Gastroesophageal sphincter (tissue), 3 donors: ENCODE measurements around the gene CEL.

Experiments
- EP300 ChIP-seq: sonication (generic); formaldehyde crosslinking; IDR thresholded peaks from one replicate; pipeline ENCODE4 v1.6.1; 2017; ENCODE audit warnings: antibody characterized with exemption, mild to moderate bottlenecking
- POLR2A ChIP-seq, 2 donors: fragments of 450-650 bp; IDR thresholded peaks; one replicate each; pipeline ENCODE4 v1.6.1; 2017; ENCODE audit warnings: antibody characterized with exemption in 2 of 2, mild to moderate bottlenecking in 2 of 2, moderate library complexity in 1 of 2
- TF ChIP-seq, protein P1 (sequence below), 4 experiments: fragments of 200-600 bp in 2 of 4; fragments of 450-650 bp in 2 of 4; sonication (generic) in 1 of 4; IDR thresholded peaks; one replicate each; pipeline ENCODE4 v1.5.1; 2017 to 2019; ENCODE audit warnings: antibody characterized with exemption in 4 of 4, mild to moderate bottlenecking in 2 of 4, moderate library complexity in 2 of 4

DNA sequence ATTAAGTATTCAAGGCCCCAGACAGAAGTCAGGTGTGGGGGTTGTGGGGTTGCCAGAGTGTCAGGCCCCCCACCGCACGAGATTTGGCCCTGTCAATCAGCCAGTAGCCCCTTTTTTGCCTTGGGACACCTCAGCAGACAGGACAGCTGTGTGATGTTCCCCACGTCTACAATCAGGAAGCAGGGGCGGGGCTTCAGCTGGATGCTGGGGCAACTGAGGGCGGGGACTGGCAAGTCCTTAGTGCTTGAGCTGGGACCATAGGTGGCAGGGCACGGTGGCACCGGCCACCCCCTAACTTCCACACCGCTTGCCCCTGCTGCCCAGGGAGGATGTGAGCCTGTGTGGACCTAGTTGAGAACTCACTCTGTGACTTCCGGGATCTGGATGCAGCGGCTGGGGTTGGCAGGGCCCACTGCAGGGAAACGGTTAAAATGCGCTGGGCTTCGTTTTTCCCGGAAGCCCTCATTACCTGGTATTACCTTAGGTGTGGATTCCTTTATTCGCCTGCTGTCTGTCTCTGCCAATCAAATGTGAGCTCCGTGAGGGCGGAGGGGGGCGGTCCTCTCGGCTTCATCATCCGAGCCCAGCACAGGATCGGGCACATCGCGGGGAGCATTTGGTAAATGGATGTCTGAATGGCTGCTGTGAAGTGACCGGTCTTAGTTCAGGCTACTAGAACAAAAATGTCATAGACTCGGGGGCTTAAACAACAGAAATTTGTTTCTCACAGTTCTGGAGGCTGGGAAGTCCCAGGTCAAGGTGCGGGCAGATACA lies 38.5 kb upstream of the CEL start:
- TF ChIP-seq POLR2A (IDR thresholded peaks at IDR 0.05) (no peak), EP300 (no peak)
- TF ChIP-seq, protein P1, sequence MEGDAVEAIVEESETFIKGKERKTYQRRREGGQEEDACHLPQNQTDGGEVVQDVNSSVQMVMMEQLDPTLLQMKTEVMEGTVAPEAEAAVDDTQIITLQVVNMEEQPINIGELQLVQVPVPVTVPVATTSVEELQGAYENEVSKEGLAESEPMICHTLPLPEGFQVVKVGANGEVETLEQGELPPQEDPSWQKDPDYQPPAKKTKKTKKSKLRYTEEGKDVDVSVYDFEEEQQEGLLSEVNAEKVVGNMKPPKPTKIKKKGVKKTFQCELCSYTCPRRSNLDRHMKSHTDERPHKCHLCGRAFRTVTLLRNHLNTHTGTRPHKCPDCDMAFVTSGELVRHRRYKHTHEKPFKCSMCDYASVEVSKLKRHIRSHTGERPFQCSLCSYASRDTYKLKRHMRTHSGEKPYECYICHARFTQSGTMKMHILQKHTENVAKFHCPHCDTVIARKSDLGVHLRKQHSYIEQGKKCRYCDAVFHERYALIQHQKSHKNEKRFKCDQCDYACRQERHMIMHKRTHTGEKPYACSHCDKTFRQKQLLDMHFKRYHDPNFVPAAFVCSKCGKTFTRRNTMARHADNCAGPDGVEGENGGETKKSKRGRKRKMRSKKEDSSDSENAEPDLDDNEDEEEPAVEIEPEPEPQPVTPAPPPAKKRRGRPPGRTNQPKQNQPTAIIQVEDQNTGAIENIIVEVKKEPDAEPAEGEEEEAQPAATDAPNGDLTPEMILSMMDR (IDR thresholded peaks at IDR 0.05), result no peak
